K562 (cell line): ENCODE data around the gene VPS35L. TPM values are rescaled to one million over a fixed set of nuclear protein-coding genes. Genes with fewer than 3 reads are reported as not detected.

Source experiments
- ATAC-seq: fragments of 200-7000 bp; cut with Tn5 transposase; 3 replicates; pipeline ENCODE4 v1.9.1; 2020; ENCODE audit warnings: moderate library complexity
- BruUV-seq: library from RNA; stranded (reverse); fragments of 400-500 nt; replicated peaks from 2 replicates; lab custom pipeline; 2021; lab: Mats Ljungman, UMichigan
- CTCF ChIA-PET: fragments of 300-600 bp; formaldehyde crosslinking; extraction: SDS; loops from one replicate; lab custom pipeline; 2021; ENCODE audit warnings: low intra/inter-chr PET ratio; lab: Yijun Ruan, JAX
- POLR2A ChIA-PET: fragments of 300-600, 350-650 bp; sonication (Branson Sonifier 250); formaldehyde crosslinking; extraction: SDS; loops from one replicate; lab custom pipeline; 2021; ENCODE audit warnings: antibody characterized with exemption, inconsistent platforms; lab: Yijun Ruan, JAX
- DNase-seq, 4 experiments: peaks; one replicate each; pipeline versions ENCODE4 v3.0.0 to v3.0.0-alpha.2; 2011 to 2018; ENCODE audit warnings: low spot score in 3 of 4, mixed read lengths in 3 of 4; ENCODE audit errors: extremely low read depth in 1 of 4
- FAIRE-seq: peaks from 2 replicates; lab custom pipeline; 2011; peaks lifted over from hg19 to GRCh38; lab: Jason Lieb, UNC
- H2AFZ ChIP-seq: 2 replicates; pipeline ENCODE4 v1.6.0; 2011; ENCODE audit warnings: low read depth, low read length, control low read depth, inconsistent platforms
- H3K27ac ChIP-seq: fragments of 200-600 bp; 3 replicates; pipeline ENCODE4 v1.8.0; 2011; ENCODE audit warnings: low read depth, mild to moderate bottlenecking, control low read depth, inconsistent platforms, low read length, moderate library complexity, mixed read lengths; ENCODE audit errors: extremely low read depth
- H3K27me3 ChIP-seq, 2 experiments: fragments of 300-600 bp in 1 of 2; 2 replicates in 1 of 2; 3 replicates in 1 of 2; pipeline versions ENCODE4 v1.6.0 to v1.8.0; 2011; ENCODE audit warnings: inconsistent platforms in 2 of 2, low read length in 2 of 2, mild to moderate bottlenecking in 1 of 2, mixed read lengths in 1 of 2, moderate library complexity in 1 of 2; ENCODE audit not compliant: control insufficient read depth in 2 of 2, insufficient read depth in 2 of 2
- H3K36me3 ChIP-seq: fragments of 300-600 bp; 3 replicates; pipeline ENCODE4 v1.8.0; 2011; ENCODE audit warnings: mild to moderate bottlenecking, low read length, inconsistent platforms; ENCODE audit not compliant: control insufficient read depth, insufficient read depth
- H3K4me1 ChIP-seq, 2 experiments: fragments of 200-600 bp in 1 of 2; replicated peaks in 1 of 2; 2 replicates in 1 of 2; 3 replicates in 1 of 2; pipeline versions ENCODE4 v1.5.1 to v1.8.0; 2011; ENCODE audit warnings: inconsistent platforms in 2 of 2, low read length in 2 of 2, mild to moderate bottlenecking in 1 of 2, mixed read lengths in 1 of 2, moderate library complexity in 1 of 2; ENCODE audit not compliant: control insufficient read depth in 2 of 2, insufficient read depth in 2 of 2
- H3K4me2 ChIP-seq: 2 replicates; pipeline ENCODE4 v1.6.1; 2011; ENCODE audit warnings: low read length, control low read depth, inconsistent platforms, mixed read lengths; ENCODE audit not compliant: insufficient read depth
- H3K4me3 ChIP-seq: fragments of 200-600 bp; sonication (generic), shearing (Covaris generic); 2 replicates; pipeline ENCODE4 v1.5.1; 2016; ENCODE audit warnings: control low read depth, inconsistent platforms
- H3K79me2 ChIP-seq: fragments of 200-600 bp; 3 replicates; pipeline ENCODE4 v1.8.0; 2011; ENCODE audit warnings: low read length, inconsistent platforms; ENCODE audit not compliant: control insufficient read depth, insufficient read depth
- H3K9ac ChIP-seq, 2 experiments: 2 replicates each; pipeline versions ENCODE4 v1.6.0 to v1.6.1; 2011; ENCODE audit warnings: low read depth in 2 of 2, low read length in 2 of 2, control low read depth in 1 of 2, inconsistent platforms in 1 of 2, mild to moderate bottlenecking in 1 of 2, mixed read lengths in 1 of 2; ENCODE audit not compliant: insufficient read depth in 1 of 2
- H3K9me1 ChIP-seq: one replicate; pipeline ENCODE4 v1.6.0; 2011; ENCODE audit warnings: inconsistent platforms, mild to moderate bottlenecking, low read length, moderate library complexity; ENCODE audit not compliant: control insufficient read depth, insufficient read depth
- H3K9me3 ChIP-seq: replicated peaks from 2 replicates; pipeline ENCODE4 v1.5.1; 2011; ENCODE audit warnings: low read depth, low read length, inconsistent platforms; ENCODE audit not compliant: control insufficient read depth, insufficient read depth
- H4K20me1 ChIP-seq: replicated peaks from 2 replicates; pipeline ENCODE4 v1.6.1; 2011; ENCODE audit warnings: low read length, inconsistent platforms, mixed read lengths; ENCODE audit not compliant: control insufficient read depth, insufficient read depth
- ARID3B ChIP-seq: fragments of 250-450 bp; sonication (Bioruptor Pico); IDR thresholded peaks from 2 replicates; pipeline ENCODE4 v1.4.0; 2020; ENCODE audit warnings: borderline replicate concordance
- E2F3 ChIP-seq: fragments of 250-450 bp; sonication (Bioruptor Pico); IDR thresholded peaks from 2 replicates; pipeline ENCODE4 v1.4.0; 2020; ENCODE audit warnings: mild to moderate bottlenecking
- MCM2 ChIP-seq: fragments of 450-650 bp; IDR thresholded peaks from 2 replicates; pipeline ENCODE4 v1.6.1; 2017; ENCODE audit warnings: low read depth, mild to moderate bottlenecking
- MXI1 ChIP-seq: IDR thresholded peaks from 2 replicates; pipeline ENCODE4 v1.6.1; 2011; ENCODE audit warnings: low read depth, mild to moderate bottlenecking, improper control_type of control experiment, low read length
- NFIX ChIP-seq: fragments of 250-450 bp; sonication (Bioruptor Pico); IDR thresholded peaks from 2 replicates; pipeline ENCODE4 v1.4.0; 2020; ENCODE audit warnings: low read depth, mild to moderate bottlenecking, moderate library complexity
- NFXL1 ChIP-seq: fragments of 450-650 bp; formaldehyde crosslinking; IDR thresholded peaks from 2 replicates; pipeline ENCODE4 v1.4.0; 2021; ENCODE audit warnings: mild to moderate bottlenecking
- NR3C1 ChIP-seq: sonication (generic); formaldehyde crosslinking; IDR thresholded peaks from 2 replicates; pipeline ENCODE4 v1.8.1; 2022; ENCODE audit warnings: missing genetic modification reagents
- OTX1 ChIP-seq: fragments of 450-650 bp; formaldehyde crosslinking; IDR thresholded peaks from 2 replicates; pipeline ENCODE4 v1.4.0; 2022; ENCODE audit warnings: mild to moderate bottlenecking
- PRDM10 ChIP-seq: fragments of 450-650 bp; IDR thresholded peaks from 2 replicates; pipeline ENCODE4 v1.6.1; 2018; ENCODE audit not compliant: partially characterized antibody
- SAFB2 ChIP-seq: fragments of 200-400 bp; formaldehyde crosslinking; IDR thresholded peaks from 2 replicates; pipeline ENCODE4 v1.6.1; 2018; ENCODE audit warnings: borderline replicate concordance, low read length, low read depth, moderate library complexity; ENCODE audit not compliant: severe bottlenecking
- SMARCA4 ChIP-seq: fragments of 450-650 bp; IDR thresholded peaks from 2 replicates; pipeline ENCODE4 v1.6.1; 2016
- STAT5B ChIP-seq: fragments of 250-450 bp; sonication (Bioruptor Pico); IDR thresholded peaks from 2 replicates; pipeline ENCODE4 v1.8.0; 2021; ENCODE audit warnings: mild to moderate bottlenecking, inconsistent platforms
- ZNF232 ChIP-seq: sonication (generic); formaldehyde crosslinking; IDR thresholded peaks from 2 replicates; pipeline ENCODE4 v1.8.0; 2022; ENCODE audit warnings: mild to moderate bottlenecking, missing genetic modification reagents
- ZNF445 ChIP-seq: fragments of 250-450 bp; sonication (Bioruptor Pico); IDR thresholded peaks from 2 replicates; pipeline ENCODE4 v1.4.0; 2020; ENCODE audit warnings: low read depth, mild to moderate bottlenecking, moderate library complexity
- ZNF740 ChIP-seq, 3 experiments: fragments of 200-800 bp in 1 of 3; sonication (Bioruptor generic) in 1 of 3; sonication (generic) in 1 of 3; formaldehyde crosslinking in 1 of 3; IDR thresholded peaks; 2 replicates each; pipeline versions ENCODE4 v1.6.1 to v1.8.0; 2016 to 2022; ENCODE audit warnings: mild to moderate bottlenecking in 2 of 3, missing compliant biosample characterization in 2 of 3, missing genetic modification characterization in 2 of 3, missing genetic modification reagents in 1 of 3
- WGBS: fragments of 100-300 bp; shearing (Covaris generic); methylation state at CpG from one replicate; pipeline ENCODE4 v1.1.6; 2016; ENCODE audit warnings: low coverage, mixed read lengths; ENCODE audit not compliant: insufficient coverage; ENCODE audit errors: missing lambda C conversion rate; 5-methylcytosine and 5-hydroxymethylcytosine counted together
- in situ Hi-C: fragments of 300-500 bp; cut with MboI; formaldehyde crosslinking; loops from 4 replicates; pipeline ENCODE4 v1.15.0; 2018; ENCODE audit warnings: inconsistent platforms, mixed read lengths
- intact Hi-C: fragments of 100-400 bp; cut with micrococcal nuclease; formaldehyde crosslinking; loops from 2 replicates; pipeline ENCODE4 v1.14.2; 2022
- polyA plus RNA-seq, 8 experiments: library from polyadenylated mRNA; depleted of rRNA in 4 of 8; stranded (reverse) in 5 of 8; unstranded in 3 of 8; fragments of >200 nt; fragmentation: Nextera tagmentation in 2 of 8; fragmentation: Illumina TruSeq in 1 of 8; extraction: Ambion mirVana in 2 of 8; extraction: Trizol in 1 of 8; gene quantifications; 2 replicates each; pipeline versions ENCODE4 v1.2.1 to v1.2.3, GENCODE V29; 2011 to 2014; ENCODE audit warnings: inconsistent platforms in 1 of 8, missing spikeins in 1 of 8
- total RNA-seq, 7 experiments: library from RNA; depleted of rRNA in 6 of 7; stranded (reverse); fragments of >200 nt in 6 of 7; fragmentation: Illumina TruSeq in 2 of 7; extraction: Trizol in 2 of 7; gene quantifications; 2 replicates each; pipeline versions ENCODE4 v1.2.1 to v1.2.3, GENCODE V29; 2011 to 2021; ENCODE audit warnings: low replicate concordance in 1 of 7

Gene VPS35L
- total and polyA plus RNA-seq, 9 of the 15 experiments (the other 6 are each of a cell fraction or from before 2014, with no cell fraction given), result 10.2 to 30.4 (median 20.1) TPM

GRCh38 chr16:19703172-19703889 lies 147.8 kb downstream of the VPS35L start:
- no peak overlapping the region for H3K4me2 ChIP-seq
- ChIA-PET CTCF (no interaction called here), POLR2A (interaction anchor here (0.5 to 1.3 kb wide), 2 partner anchors 9 to 217 kb away, joined by 3 read pairs; no protein-coding TSS in a partner anchor)
- BruUV-seq, result TSS peak; percentile 20
- no peaks in the 10 kb centered on the region for H3K9me1 ChIP-seq
- FAIRE-seq, result peak; percentile 19
- H3K9me3 ChIP-seq, result no peaks in the 10 kb centered on the region
- ATAC-seq, result no peak
- intact Hi-C loops, result no loop called here
- no peak overlapping the region for H3K27ac ChIP-seq
- WGBS, result 92% methylated on average over 6 of the region's 6 CpGs
- H3K9ac ChIP-seq, result no peak overlapping the region
- H3K4me3 ChIP-seq, result no peak overlapping the region
- no peak overlapping the region for H2AFZ ChIP-seq
- no peaks in the 10 kb centered on the region for H3K27me3 ChIP-seq
- peaks cover 89% of the 10 kb centered on the region for H3K36me3 ChIP-seq
- in situ Hi-C loops, result no loop called here
- H4K20me1 ChIP-seq, result peaks cover 14% of the 10 kb centered on the region
- peaks cover 5% of the 10 kb centered on the region for H3K79me2 ChIP-seq
- peaks cover 4 to 11% of the 10 kb centered on the region in 2 experiments; a peak in 4 of 5 replicates for H3K4me1 ChIP-seq
- DNase-seq, result no peak
- TF ChIP-seq NFIX (CRISPR knock-in tag) (no peak), STAT5B (CRISPR knock-in tag) (no peak), MCM2 (no peak), MXI1 (no peak), OTX1 (CRISPR knock-in tag) (no peak), ZNF445 (CRISPR knock-in tag) (no peak), E2F3 (CRISPR knock-in tag) (no peak), SAFB2 (no peak), PRDM10 (no peak), ARID3B (no peak), NR3C1 (CRISPR knock-in tag) (no peak), SMARCA4 (no peak), NFXL1 (no peak), ZNF740 (CRISPR knock-in tag; IDR thresholded peaks at IDR 0.05) (no peak), ZNF740 (tag; IDR thresholded peaks at IDR 0.05) (no peak), ZNF232 (no peak)
